ENCODE data around the gene ZNF697.
"Not testable (repeated sequence)": the region's sequence is repeated elsewhere in the genome, so short reads cannot be mapped to it uniquely, and the experiment has no call there.

DNA sequence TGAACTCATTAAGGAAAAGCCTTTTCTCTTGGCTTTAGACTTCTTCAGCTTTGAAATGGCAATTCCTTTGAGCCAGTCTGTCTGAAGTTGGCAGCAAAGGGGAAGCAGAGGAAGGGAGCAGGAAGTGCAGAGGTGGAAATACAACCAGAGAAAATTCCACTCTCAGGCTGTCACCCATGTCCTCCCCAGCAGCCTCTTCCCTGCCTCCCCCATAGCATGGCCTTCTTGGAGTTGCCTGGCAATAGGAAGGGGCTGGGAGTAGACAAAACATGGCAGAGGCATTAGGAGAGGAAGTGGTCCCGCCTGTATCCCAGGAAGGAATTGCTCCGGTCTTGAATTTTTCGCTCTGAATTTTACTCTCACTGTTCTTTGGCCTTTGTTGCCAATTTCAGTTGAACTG, 44.8 kb downstream of the ZNF697 start:
- TF ChIP-seq, protein P1, sequence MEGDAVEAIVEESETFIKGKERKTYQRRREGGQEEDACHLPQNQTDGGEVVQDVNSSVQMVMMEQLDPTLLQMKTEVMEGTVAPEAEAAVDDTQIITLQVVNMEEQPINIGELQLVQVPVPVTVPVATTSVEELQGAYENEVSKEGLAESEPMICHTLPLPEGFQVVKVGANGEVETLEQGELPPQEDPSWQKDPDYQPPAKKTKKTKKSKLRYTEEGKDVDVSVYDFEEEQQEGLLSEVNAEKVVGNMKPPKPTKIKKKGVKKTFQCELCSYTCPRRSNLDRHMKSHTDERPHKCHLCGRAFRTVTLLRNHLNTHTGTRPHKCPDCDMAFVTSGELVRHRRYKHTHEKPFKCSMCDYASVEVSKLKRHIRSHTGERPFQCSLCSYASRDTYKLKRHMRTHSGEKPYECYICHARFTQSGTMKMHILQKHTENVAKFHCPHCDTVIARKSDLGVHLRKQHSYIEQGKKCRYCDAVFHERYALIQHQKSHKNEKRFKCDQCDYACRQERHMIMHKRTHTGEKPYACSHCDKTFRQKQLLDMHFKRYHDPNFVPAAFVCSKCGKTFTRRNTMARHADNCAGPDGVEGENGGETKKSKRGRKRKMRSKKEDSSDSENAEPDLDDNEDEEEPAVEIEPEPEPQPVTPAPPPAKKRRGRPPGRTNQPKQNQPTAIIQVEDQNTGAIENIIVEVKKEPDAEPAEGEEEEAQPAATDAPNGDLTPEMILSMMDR (IDR thresholded peaks at IDR 0.05), result not testable (repeated sequence)
- TF ChIP-seq POLR2A, POLR2AphosphoS5, EP300 (IDR thresholded peaks at IDR 0.05): not testable (repeated sequence)
